HUDEP-2 (cell line): ENCODE results near the gene PKNOX2.

Source experiments
- DNase-seq, 76 experiments: peaks; one replicate each; lab custom pipeline; 2025; ENCODE audit not compliant: unreplicated experiment in 76 of 76; lab: John Stamatoyannopoulos, UW

Gene PKNOX2

GRCh38 chr11:125373426-125374391, 209.2 kb downstream of the PKNOX2 start:
- DNase-seq = no peak

- no peak for DNase-seq
These were observed 209.8 kb downstream of the PKNOX2 start for GRCh38 chr11:125374398-125374797.

- no peak for DNase-seq
These were observed 210.6 kb downstream of the PKNOX2 start for GRCh38 chr11:125375146-125375545.

- DNase-seq = no peak
These were observed 211.6 kb downstream of the PKNOX2 start for GRCh38 chr11:125376117-125376516.

GRCh38 chr11:125376856-125377255, 212.3 kb downstream of the PKNOX2 start:
- no peak for DNase-seq

GRCh38 chr11:125378083-125378482, 213.5 kb downstream of the PKNOX2 start:
- DNase-seq = no peak

GRCh38 chr11:125378571-125378970, 214.0 kb downstream of the PKNOX2 start:
- no peak for DNase-seq

GRCh38 chr11:125379565-125379964, 215.0 kb downstream of the PKNOX2 start:
- DNase-seq = no peak

GRCh38 chr11:125379981-125380380, 215.4 kb downstream of the PKNOX2 start:
- no peak for DNase-seq

GRCh38 chr11:125380756-125381445, 216.3 kb downstream of the PKNOX2 start:
- no peak for DNase-seq

GRCh38 chr11:125381499-125382044, 217.0 kb downstream of the PKNOX2 start:
- no peak for DNase-seq

- DNase-seq = no peak
These were observed 217.8 kb downstream of the PKNOX2 start for GRCh38 chr11:125382314-125382791.

GRCh38 chr11:125382822-125383221, 218.3 kb downstream of the PKNOX2 start:
- no peak for DNase-seq

- DNase-seq = no peak
These were observed 220.3 kb downstream of the PKNOX2 start for GRCh38 chr11:125384825-125385224.

- no peak for DNase-seq
These were observed 223.3 kb downstream of the PKNOX2 start for GRCh38 chr11:125387901-125388300.

GRCh38 chr11:125388611-125389010, 224.1 kb downstream of the PKNOX2 start:
- no peak for DNase-seq

GRCh38 chr11:125389339-125390166, 225.0 kb downstream of the PKNOX2 start:
- no peak for DNase-seq

GRCh38 chr11:125390946-125391345, 226.4 kb downstream of the PKNOX2 start:
- DNase-seq = no peak

- DNase-seq = peak in 1 of 76 experiments; percentile 5
These were observed 228.8 kb downstream of the PKNOX2 start for GRCh38 chr11:125393331-125393730.

GRCh38 chr11:125394296-125394695, 229.7 kb downstream of the PKNOX2 start:
- no peak for DNase-seq
